ENCODE measurements around the gene SEC24D. TPM values are rescaled to one million over a fixed set of nuclear protein-coding genes. Genes with fewer than 3 reads are reported as not detected.

SEC24D gene
- total RNA-seq, 1 experiment from 2014 or later, result 13.4 TPM

GRCh38 chr4:118865091-118865708 is 29.3 kb upstream of the SEC24D start:
- no peaks in the 10 kb centered on the region for H3K36me3 ChIP-seq (ENCODE audit: control insufficient read depth, insufficient read depth, low read length)
- intact Hi-C loops (cut with micrococcal nuclease; ENCODE audit: unreplicated experiment) (no loop called here), in situ Hi-C loops (cut with HindIII; ENCODE audit: low pct_unique_long_range_greater_than_20kb, low sequenced_read_pairs) (no loop called here)
- ATAC-seq, result peak; percentile 89
- BruUV-seq (replicated peaks), result no TSS peak
- ChIA-PET CTCF (interaction anchor here (0.5 to 0.7 kb wide), 2 partner anchors 93 to 239 kb away, joined by 3 to 4 read pairs; no protein-coding TSS in a partner anchor), POLR2A (interaction anchor here (0.6 kb wide), 1 partner anchor 90 kb away, joined by 17 read pairs; no protein-coding TSS in a partner anchor)
- TF ChIP-seq CTCF (IDR thresholded peaks at IDR 0.05) (peak; percentile 78), TCF7L2 (IDR thresholded peaks at IDR 0.05; ENCODE audit: low read depth, low read length) (no peak)
- no peak overlapping the region for H3K27ac ChIP-seq (ENCODE audit: low read length)
- H3K9me3 ChIP-seq (ENCODE audit: control insufficient read depth, insufficient read depth, low read depth, low read length), result no peaks in the 10 kb centered on the region
- no peaks in the 10 kb centered on the region for H3K27me3 ChIP-seq (ENCODE audit: control insufficient read depth, insufficient read depth, low read length)
- DNase-seq (ENCODE audit: low read depth, low spot score), result peak; percentile 41
- H3K4me1 ChIP-seq (ENCODE audit: control insufficient read depth, insufficient read depth, low read length), result no peaks in the 10 kb centered on the region
- no peak overlapping the region for H3K4me3 ChIP-seq (ENCODE audit: low read depth in 2 of 2, low read length in 2 of 2)

- Histone ChIP-seq H3K4me1 (ENCODE audit: control insufficient read depth, insufficient read depth, low read length) (no peaks in the 10 kb centered on the region), H3K27me3 (ENCODE audit: control insufficient read depth, insufficient read depth, low read length) (no peaks in the 10 kb centered on the region), H3K9me3 (ENCODE audit: control insufficient read depth, insufficient read depth, low read depth, low read length) (no peaks in the 10 kb centered on the region), H3K4me3 (ENCODE audit: low read depth in 2 of 2, low read length in 2 of 2) (no peak overlapping the region), H3K36me3 (ENCODE audit: control insufficient read depth, insufficient read depth, low read length) (no peaks in the 10 kb centered on the region), H3K27ac (ENCODE audit: low read length) (no peak overlapping the region)
- intact Hi-C loops (cut with micrococcal nuclease; ENCODE audit: unreplicated experiment) (no loop called here), in situ Hi-C loops (cut with HindIII; ENCODE audit: low pct_unique_long_range_greater_than_20kb, low sequenced_read_pairs) (no loop called here)
- DNase-seq (ENCODE audit: low read depth, low spot score), result no peak
- ATAC-seq, result no peak
- no peak for TF ChIP-seq REST (IDR thresholded peaks at IDR 0.05; ENCODE audit: insufficient read depth in 1 of 2, low read depth in 2 of 2, low read length in 1 of 2)
- CTCF ChIA-PET, result no interaction called here
- POLR2A ChIA-PET, result no interaction called here
- BruUV-seq (replicated peaks), result no TSS peak
Measured at GRCh38 chr4:118858779-118859178, 22.9 kb upstream of the SEC24D start.

- ATAC-seq, result no peak
- CTCF ChIA-PET, result no interaction called here
- no peak overlapping the region for H3K4me3 ChIP-seq (ENCODE audit: low read depth in 2 of 2, low read length in 2 of 2)
- H3K36me3 ChIP-seq (ENCODE audit: control insufficient read depth, insufficient read depth, low read length), result no peaks in the 10 kb centered on the region
- no peaks in the 10 kb centered on the region for H3K9me3 ChIP-seq (ENCODE audit: control insufficient read depth, insufficient read depth, low read depth, low read length)
- no peaks in the 10 kb centered on the region for H3K27me3 ChIP-seq (ENCODE audit: control insufficient read depth, insufficient read depth, low read length)
- BruUV-seq (replicated peaks), result no TSS peak
- TF ChIP-seq SIN3A (IDR thresholded peaks at IDR 0.05; ENCODE audit: borderline replicate concordance, insufficient read depth, low read depth, low read length) (no peak), POLR2AphosphoS5 (IDR thresholded peaks at IDR 0.05; ENCODE audit: low read depth, low read length) (no peak), REST (IDR thresholded peaks at IDR 0.05; ENCODE audit: insufficient read depth in 1 of 2, low read depth in 2 of 2, low read length in 1 of 2) (no peak), CTCF (IDR thresholded peaks at IDR 0.05) (no peak), TCF7L2 (IDR thresholded peaks at IDR 0.05; ENCODE audit: low read depth, low read length) (no peak)
- POLR2A ChIA-PET, result no interaction called here
- H3K4me1 ChIP-seq (ENCODE audit: control insufficient read depth, insufficient read depth, low read length), result no peaks in the 10 kb centered on the region
- in situ Hi-C loops (cut with HindIII; ENCODE audit: low pct_unique_long_range_greater_than_20kb, low sequenced_read_pairs), result no loop called here
- no peak for DNase-seq (ENCODE audit: low read depth, low spot score)
- no peak overlapping the region for H3K27ac ChIP-seq (ENCODE audit: low read length)
- intact Hi-C loops (cut with micrococcal nuclease; ENCODE audit: unreplicated experiment), result no loop called here
Measured at GRCh38 chr4:118857760-118858159, 21.8 kb upstream of the SEC24D start.

Measured in Panc1 (cell line).